NCI-H1694 (cell line): ENCODE measurements around the gene ZNF407.
A peak's percentile ranks its signal among the peaks of the same experiment; 100 is the strongest.

Experiments used
- DNase-seq: peaks from one replicate; lab custom pipeline; 2025; lab: John Stamatoyannopoulos, UW

The ZNF407 gene

DNA sequence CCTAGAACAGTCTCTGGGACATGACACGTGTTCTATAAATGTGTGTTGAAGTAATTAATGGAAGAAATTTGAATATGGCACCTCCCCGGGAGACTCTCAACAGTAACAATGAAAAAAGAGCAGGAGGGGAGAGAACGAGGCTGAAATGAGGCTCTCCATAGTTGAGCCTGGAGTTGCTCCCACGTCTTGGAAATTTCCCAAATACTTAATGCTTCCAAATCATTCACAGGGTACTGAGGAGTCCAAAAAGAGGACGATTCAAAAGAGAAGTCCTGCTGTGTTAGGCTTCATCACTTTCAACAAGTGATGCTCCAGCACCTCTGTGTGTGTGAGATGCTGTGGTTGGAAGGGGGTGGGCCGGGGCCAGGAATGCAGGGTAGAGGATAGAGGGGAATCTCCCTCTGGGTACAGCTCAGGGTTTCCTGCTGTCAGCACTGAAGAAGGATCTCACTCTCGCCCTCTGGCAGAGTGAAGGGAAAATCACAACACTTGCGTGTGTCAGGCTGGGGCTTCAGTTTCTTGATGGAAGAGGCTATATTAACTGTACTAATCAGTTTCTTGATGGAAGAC, 18.1 kb upstream of the ZNF407 start:
- no peak for DNase-seq

DNA sequence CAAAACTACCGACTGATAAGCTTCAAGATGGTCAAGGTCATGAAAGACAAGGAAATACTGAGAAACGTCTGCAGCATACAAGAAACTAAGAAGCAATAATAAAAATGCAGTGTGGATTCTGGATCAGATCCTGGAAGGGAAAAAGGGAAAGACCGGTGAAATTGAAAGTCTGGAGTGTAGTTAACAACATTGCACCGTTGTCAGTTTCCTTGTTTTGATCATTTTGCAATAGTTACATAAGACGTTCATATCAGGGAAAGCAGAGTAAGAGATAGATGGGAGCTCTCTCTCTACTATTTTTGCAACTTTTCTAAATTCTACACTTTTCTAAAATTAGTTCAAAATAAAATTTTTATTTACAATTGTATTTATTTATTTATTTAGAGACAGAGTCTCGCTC, 15.0 kb upstream of the ZNF407 start:
- DNase-seq = no peak

DNA sequence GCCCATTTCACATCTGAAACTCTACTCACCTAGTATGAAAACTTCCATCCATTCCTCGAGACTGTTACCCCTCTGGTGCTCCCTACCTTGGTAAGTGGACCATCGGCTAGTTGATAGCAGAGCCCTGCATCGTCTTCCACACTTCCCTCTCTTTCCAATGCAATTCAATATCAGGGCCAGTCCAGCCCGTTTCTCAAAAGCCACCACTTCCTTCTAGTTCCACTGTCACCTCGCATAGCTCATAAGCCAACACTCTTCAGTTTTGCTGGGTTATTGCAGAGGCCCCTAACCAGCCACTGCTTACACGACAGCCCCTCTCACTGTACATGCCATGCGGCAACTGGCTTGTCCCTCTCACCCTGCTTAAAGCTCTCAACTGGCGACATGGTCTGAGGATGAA, 10.2 kb upstream of the ZNF407 start:
- no peak for DNase-seq

DNA sequence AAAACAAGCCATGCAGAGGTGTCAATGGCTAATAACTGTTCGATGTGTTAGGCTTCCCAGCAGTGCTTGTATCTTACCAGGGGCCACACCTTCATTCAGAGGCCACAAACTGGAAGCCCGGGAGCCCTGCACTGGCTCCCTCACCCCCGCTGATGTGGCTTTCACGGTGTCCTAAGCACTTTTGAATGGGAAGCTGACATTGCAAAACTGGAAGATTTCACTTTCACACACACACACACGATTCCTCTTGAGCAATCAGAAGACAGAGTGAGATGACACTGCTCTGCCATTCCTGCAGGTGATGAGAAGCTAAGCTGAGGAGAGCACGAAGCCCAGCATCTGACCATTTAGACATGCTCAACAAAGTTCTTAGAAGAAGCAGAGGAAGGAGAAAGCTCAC, 8.6 kb upstream of the ZNF407 start:
- no peak for DNase-seq

DNA sequence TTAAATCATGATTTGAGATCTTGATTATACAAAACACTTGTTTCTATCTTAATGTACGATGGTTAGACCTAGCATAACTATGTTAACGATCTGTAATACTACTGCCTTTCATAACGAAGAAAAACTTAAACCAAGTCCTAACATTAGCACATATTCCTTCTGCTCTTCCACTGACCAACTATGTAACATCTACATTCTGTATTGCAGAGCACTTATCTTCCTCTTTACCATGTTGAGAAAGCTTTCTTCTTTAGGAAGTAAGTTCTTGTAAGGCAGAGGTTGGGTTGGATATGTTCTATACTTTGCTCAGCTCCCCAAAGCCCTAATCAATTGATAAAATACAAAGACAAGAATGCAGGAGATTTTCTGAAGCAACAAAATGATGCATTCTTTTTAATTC, 7.9 kb upstream of the ZNF407 start:
- DNase-seq = no peak

DNA sequence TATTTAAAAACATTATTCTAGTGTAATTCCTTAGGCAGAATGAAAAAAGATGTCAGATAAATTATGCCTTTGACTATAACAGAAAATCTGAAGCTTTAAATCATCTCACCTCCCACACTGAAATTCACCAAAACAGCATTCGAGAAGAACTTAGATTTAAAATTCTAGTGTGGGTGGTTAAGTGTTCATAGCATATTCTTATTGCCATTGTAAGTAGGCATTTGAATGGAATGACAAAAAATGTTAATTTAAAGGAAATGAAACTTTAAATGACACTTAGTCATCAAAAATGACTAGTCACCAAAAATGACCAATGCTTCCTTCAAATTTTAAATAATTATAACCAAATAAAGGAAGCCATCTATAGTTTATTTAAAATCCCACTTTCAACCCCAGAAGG, 7.0 kb upstream of the ZNF407 start:
- no peak for DNase-seq

DNA sequence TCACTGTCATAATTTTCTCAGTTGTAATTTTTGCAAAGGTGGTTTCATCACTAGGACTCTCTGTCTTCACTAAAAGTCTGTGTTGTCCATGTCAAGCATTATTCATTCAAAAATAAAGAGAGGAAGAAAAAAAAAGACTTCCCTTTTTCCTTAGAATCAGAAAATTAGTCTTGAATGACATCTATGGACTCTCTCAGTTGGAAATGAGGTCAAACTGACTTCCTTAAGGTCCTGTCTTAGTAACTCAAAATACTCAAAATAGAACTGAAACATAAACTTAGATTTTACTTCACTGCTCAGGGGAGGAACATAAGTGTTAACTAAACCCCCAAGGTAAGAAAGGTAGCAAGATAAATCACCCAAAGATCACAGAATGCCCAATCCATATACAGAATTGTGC, 2.2 kb upstream of the ZNF407 start:
- no peak for DNase-seq

DNA sequence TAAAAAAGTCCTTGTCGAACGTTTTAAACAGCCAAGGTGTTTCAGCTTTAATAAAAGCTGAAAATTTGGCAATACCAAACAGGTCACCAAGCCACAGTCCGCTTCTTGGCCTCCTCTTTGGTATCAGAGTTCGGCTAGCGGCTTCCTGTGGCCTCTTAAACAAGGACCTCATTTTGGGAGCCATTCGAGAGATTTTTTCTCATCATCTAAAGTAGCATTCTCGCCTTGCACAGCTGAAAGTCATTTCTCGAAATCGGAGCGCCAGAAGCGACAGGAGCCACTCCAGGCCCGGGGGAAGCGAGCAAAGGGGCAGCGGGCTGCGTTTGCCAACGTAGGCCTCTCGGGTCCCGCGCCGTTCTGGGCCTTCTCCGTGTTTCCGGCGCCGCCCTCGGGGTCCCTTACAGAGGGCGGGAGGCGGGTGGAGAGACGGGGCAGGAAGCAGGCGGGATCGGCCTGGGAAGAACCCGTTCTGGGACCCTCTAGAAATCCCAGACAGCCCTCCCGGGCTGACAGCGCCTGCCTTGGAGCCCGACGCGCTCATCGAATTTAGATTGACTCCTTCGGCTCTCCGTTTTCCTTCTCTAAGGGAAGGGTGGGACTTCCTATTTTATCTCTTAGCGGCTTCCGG, 522 bp upstream of the ZNF407 start:
- no peak for DNase-seq

DNA sequence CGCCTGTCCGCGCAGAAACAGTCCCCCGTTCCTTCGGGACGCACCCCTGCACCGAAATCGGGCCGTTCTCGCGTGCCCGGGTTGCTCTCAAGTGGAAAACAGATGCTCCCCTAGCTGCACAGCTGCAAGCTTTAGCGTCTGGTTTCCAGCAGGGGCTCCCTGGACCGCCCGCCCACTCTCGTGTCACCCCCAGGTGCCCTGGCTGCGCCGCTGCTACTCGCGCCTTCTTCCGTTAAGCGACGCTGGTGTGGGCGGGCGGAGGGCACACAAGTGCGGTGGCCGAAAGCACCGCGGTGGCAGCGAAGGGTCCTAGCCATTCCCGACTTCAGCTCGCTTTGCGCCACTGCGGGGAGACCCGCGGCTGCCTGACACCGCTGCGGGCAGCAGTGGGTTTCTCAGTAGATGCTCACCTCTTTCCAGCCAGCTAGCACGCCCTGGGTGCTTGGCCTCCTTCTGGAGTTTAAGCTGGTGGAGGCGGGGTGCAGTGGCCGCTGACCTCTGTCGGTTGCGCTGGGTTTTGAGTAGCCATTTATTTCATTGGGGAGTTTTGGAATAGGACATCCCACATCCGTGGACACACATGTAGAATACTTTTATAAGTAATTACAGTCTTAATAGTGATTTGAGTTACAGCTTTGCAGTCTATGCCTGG, 806 bp downstream of the ZNF407 start:
- peak; percentile 13 for DNase-seq

DNA sequence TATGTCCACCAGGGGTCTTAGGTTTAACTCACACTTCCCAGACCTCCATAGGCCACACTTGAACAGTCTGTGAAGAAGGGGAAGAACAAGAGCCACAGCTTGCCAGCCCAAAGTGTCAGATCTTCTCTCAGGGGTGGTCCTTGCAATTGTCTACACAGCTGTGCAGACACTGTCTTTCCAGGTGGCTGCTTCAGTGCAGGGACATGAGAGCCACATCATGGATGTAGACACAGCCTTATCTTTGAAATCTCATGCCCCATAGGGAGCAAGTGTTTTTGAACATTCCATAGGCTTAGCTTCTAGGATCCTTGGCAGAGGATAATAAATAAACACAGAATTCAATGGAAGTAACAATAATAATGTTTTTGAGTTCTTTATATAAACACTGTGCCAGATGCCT, 6.7 kb downstream of the ZNF407 start:
- DNase-seq = no peak

DNA sequence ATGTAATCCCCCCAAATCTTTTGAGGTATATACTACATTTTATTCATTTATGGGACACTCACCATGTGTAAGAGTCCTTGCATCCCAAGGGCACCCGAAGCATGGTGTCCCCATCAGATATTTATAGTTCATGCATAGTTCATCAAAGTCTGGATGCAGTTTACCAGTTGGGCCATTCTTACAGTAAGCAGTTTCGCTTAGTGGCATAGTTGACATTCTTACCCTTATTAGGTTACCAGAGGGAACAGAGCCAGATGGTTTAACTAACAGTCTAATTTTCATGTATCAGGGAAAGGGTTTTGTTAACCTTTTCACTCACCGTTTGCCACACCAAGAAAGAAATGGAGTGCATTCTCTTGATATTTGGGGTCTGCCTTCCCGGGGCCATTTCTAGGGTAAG, 7.1 kb downstream of the ZNF407 start:
- DNase-seq = no peak

DNA sequence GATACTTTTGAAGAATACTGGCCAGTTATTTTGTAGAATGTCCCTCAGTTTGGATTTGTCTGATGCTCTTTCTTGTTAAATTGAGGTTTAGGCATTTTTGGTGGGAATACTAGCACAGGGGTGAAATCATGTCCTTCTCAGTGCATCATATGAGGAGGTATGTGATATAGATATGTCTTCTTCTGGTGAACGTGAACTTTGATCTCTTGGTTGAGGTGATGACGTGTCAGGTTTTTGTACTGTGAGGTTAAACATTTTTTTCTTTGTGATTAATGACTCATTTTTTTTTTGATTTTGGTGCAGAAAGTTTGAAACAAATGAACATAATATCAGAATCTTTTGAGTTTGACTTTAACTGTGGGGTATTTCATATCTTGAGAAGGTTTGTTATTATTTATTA, 11.0 kb downstream of the ZNF407 start:
- no peak for DNase-seq

DNA sequence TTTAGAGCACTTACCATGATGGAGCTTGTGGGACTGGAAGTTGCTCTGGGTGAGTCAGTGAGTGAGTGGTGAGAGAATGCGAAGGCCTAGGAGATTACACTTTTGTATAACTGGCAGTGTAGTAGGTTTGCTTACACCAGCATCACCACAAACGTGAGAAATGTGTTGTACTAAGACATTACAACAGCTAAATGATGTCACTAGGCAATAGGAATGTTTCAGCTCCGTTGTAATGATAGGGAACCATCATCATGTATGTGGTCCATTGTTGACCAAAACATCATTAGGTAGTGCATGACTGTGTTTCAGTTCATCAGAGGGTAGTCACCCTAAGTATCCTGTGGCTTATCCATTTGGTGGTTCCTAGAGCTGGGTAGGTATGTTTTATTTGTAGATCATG, 11.9 kb downstream of the ZNF407 start:
- DNase-seq = no peak

DNA sequence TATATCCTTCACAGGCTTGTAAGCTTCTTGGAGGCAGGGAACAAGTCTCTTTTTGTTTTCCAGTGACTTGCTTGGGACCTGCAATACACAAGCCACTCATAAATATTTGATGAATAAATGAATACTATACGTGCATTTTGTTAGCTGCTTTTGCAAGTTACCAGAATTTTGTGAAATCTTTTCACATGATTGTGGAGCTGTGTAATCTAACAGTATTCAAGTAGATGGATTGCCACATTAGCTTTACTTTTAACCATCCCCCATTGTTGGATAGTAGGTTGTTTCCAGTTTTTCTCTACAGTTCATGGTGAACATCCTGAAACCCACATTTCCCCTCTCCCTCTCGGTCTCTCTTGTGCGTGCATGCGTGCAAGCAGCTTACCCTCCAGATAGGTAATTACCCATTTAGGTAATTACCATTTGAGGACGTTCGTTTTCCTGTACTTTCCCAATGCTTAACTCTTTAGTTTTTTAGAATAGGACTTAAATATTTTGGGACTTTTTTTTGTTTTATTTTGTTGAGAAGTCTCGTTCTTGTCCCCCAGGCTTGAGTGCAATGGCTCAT, 12.5 kb downstream of the ZNF407 start:
- no peak for DNase-seq

DNA sequence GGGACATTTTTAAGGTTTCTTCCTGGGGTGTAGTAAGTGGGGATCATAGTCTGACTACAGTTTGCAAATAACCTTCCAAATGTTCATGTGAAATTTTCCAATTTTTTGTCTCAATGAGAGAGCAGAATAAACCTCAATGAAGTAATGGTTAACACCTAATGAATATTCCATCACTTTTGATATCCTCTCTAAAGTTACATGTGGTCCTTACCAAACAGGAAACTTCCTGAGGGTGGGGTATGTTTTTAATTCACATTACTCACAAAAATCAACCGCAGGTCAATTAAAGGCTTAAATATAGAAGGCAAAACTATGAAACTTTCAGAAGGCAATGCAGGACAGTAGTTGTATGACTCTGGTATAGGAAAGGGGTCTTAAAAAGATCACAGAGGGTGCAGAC, 13.2 kb downstream of the ZNF407 start:
- no peak for DNase-seq

DNA sequence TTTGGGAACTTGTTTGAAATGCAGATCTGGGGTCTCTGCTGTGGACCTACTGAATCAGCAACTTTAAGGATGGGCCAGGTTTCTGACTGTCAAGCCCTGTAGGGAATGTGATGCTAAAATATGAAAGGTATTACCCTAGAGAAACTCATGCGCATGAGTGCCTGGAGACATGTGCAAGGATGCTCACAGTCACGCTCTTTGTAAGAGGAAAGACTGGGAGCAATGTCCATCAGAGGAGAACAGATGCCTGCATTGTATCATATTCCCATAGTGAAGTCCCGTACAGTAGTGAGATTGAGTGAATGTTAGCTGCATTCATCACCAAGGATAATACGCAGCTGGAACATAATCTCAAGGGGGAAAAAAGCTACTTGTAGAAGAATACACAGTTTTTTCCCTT, 14.1 kb downstream of the ZNF407 start:
- DNase-seq = no peak

DNA sequence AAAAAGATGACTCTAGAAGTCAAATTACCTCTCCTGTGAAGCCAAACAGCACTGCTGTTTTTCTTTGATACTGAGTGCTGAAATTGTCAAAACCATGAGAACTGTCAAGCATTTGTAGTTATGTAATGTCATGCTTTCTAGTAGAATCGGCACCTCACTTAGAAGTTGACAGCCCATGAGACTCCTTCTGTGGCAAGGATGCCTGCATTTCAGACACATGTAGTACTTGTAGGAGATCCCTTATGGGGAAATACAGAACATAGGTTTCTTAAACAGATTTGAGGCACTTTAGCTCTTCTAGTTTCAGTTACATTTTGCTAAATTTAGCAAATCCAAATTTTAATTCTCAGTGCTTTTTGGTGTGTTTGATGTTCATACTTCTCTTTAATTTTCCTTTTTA, 15.7 kb downstream of the ZNF407 start:
- no peak for DNase-seq

DNA sequence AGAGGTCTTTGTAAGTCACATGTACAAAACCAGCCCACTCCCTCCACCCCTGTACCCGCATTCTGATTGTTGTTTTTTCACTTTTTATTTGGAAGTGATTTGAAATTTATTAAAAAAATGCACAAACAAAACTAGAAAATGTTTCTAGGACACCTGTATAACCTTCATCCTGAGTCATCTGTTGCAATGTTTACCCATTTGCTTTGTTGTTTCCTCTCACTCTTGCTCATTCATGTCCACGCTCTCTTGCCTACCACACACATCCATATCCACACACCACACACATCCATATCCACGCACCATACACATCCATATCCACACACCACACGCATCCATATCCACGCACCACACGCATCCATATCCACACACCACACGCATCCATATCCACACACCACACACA, 18.8 kb downstream of the ZNF407 start:
- no peak for DNase-seq

DNA sequence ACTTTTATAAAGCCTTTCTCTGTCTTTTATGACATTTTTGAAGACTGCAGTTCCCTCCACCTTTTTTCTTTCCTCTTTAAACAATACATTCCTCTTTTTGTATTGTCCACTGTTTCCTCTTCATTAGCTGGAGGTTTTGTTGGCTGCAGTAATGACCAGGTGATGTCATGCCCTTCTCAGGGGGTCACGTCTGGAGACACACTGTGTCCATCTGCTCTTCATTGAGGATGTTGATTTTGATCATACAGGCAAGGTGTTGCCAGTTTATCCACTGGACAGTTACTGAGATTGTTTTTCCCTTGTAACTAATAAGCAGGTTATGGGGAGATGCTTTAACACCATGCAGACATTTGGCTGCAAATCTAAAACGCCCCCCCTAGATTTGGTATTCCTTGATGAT, 19.8 kb downstream of the ZNF407 start:
- DNase-seq = no peak

DNA sequence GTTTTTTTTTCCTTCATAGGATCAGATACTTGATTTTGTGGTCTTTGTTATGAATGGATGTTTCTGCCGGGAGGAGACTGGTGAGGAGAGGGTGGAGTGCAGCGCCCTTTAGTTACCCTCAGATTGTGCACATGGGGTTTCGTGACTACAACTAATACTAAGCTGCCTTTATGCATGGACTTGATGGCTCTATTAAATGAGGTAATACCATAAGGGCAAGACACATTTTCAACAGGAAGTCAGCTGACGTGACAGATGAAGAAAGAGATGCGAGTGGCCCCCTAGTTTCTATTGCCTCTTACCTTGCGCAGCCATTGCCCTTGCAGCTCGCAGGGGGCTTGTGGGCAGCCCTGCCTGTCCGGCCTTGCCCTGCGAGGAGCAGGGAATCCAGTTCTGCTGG, 24.4 kb downstream of the ZNF407 start:
- no peak for DNase-seq

DNA sequence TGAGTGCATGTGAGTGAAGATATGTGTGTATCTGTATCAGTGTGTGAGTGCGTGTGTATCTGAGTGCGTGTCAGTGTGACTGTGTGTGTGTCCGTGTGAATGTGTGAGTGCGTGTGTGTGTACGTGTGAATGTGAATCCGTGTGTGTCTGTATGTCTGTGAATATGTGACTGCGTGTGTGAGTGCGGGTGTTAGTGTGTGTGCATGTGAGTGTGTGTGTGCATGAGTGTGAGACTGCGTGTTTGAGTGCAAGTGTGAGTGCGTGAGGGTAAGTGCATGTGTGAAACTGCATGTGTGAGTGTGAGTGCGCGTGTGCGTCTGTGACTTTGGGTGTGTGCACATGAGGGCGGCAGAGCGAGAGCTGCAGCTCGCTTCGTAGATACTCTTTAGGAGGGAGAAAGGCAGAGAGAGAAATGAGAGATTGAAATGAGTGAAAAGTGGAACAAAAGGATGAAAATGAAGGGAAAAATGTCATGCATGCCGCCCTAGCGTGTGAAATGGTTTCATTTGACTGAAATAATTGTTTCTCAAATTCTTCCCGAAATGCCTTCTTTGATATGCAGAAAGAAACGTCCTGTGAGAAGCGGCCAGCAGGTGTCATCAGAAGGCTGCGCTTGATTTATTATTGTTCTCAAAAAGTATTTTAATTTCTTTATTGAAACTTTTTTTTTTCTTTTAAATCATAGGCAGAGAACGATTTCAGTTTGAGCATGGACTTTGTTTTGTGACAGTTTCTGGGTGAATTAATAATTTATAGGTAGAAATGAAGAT, 25.6 kb downstream of the ZNF407 start:
- DNase-seq = no peak

DNA sequence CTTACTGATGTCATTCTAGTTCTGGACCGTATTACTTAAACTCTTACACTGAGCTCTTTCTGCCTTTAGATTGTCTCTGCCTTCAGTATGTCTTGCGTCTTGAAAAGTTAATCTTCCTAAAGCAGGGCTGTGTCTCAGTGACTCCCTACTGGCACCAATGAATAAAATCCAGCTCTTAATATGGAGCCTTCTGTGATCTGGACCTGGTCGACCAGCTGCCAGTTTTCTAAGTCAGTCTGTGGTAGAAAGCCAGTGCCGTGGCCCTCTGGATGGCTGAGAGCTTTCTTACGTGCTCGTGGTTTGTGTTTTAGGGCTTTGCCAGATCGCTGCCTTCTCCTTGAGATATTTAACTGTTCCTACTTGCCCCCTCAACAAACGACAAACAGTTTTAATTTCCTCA, 26.8 kb downstream of the ZNF407 start:
- no peak for DNase-seq

DNA sequence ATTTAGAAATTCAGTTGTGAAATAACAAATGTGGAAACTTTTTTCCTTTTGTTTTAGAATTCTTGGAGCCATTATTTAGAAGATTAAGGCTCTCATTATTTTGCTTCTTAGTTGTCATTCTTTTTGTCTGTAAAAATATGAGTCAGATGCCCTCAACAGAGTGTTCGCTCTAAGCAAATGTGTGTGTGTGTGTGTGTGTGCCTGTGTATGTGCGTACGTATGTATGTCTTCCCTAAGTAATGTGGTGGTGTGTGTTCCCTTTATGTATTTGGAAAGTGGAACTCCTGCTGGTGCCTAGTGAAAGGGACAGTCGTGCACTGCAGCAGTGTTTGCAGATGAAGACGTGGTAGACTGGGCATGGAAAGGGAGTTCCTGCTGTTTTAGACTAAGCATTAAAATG, 27.5 kb downstream of the ZNF407 start:
- no peak for DNase-seq
